HG02981 (cell line): Measurements from ENCODE around the gene OLFM4.

Experiments
- ATAC-seq: cut with Tn5 transposase; IDR thresholded peaks from one replicate; pipeline ENCODE4 v1.9.1; 2021; ENCODE audit warnings: mild to moderate bottlenecking, moderate library complexity; ENCODE audit not compliant: unreplicated experiment

Gene OLFM4

DNA sequence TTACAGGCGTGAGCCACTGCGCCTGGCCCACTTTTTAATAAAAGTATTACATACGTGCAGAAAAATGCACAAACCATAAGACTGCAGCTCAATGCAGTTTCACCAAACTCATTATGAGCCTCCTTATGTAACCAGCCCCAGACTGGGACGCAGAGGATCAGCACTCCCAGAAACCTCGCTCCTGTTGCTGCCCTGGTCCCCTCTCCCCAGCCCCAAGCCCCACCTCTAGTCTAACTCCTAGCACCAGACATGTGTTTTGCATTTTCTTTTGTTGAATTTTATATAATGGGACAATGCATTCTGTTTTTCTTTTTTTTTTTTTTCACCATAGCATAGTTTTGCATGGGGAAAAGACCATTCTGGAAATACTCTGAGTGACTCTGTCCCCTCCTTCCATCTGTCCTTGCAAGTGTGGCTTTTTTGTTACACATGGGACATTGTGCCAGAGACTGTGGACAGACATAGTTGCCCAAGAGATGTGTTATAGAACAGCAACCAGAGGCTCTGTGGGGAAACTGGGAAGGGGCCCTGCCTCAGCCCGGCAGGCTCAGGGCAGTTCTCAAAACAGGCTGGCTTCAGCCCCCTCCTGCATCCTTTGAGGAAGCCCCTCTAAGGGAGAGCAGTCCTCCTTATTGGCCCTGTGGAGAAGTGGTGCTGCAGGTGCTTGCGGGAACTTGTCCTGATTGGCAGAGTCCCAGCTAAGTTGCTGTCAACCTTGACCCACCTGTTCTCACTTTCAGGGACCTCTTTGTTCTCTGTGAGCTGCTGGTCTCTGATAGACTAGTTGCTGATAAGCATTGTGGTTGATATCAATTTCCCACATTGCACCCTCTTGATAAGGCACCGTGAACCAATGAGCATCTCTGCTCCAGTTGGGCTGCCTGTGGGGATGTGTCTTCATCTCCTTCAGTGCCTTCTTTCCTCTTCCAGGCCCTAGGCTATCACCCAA, 13.8 kb upstream of the OLFM4 start:
- no peak for ATAC-seq

DNA sequence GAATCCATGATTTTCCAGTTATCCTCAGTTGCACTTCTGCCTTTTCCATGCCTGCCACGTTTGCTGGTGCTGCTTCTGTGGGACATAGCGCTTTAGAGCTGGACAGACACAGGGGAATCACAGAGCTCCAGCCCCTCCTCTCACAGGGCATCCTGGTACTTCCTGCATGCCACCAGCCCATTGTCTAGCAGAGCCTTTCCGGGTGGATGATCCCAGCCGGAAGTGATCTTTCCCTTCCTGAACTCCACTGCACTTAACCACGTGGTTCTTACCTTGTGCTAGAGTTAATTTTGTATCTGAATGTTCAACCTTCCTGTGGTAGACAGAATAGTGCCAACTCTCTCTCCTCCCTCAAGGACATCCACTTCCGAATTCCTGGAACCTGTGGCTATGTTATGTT, 12.6 kb upstream of the OLFM4 start:
- ATAC-seq = no peak

DNA sequence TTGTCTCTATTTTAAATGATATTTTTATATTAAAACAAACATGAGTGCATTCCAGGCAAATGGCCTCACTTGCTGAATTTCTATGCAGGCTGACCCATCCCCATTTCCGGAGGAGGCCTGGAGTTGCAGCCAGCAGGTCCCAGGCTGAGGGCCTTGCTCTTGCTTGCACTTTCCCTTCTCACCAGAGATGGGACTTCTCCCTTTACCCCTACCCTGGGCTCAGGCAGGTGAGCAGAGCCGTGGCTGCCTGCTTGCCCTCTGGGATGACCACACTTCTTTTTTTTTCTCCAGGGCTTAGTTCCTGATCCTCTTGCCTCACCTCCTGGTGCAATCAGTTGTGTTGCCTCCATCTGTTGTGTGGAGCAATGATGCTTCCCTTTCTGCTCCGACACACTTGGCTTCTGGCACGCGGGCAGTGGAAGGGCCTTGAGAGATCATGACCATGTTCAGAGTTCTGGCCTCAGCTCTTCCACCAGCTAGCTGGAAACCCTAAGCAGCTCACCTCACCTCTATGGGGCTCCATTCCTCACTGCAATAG, 11.1 kb upstream of the OLFM4 start:
- no peak for ATAC-seq

DNA sequence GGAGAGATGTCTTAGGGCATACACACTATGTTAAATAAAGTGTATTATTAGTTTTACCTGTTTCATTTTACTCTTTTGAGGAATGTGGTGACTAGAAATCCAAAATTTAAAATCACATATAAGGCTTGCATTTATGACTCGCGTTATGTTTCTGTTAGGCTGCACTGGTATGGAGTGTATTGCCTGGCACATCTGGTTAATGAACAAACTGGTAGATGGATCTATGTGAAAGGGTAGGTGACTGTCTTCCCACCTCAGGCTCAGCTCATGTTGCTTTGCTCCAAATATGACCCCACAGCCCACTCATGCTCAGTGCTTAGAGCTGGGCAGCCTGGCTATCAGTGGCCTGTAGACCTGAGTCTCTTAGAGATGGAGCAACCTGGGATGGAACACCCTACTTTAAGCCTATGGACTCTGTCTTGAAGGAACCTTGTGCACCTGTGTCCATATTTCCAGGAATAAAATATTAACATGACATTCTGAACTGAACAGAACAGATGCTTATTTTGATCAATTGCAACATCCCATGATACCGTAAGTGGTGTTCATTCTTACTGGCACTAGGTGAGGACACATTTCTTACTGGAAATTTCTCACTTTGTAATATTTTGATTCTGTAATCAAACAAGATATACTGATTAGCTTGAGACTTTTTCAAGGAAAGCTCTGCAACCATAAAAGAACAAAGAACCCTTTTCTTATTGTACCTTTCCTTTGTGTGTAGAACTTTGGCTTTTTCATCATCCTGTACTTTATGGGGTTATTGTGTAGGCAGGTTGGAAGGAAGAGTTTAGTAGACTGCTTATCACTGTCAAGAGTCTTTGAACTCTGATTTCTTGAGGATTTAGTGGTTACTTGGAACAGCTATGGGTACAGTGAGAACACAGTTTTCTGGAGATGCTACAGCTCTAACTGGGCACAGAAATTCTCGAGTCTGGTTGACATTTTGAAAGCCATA, 9.6 kb upstream of the OLFM4 start:
- no peak for ATAC-seq

DNA sequence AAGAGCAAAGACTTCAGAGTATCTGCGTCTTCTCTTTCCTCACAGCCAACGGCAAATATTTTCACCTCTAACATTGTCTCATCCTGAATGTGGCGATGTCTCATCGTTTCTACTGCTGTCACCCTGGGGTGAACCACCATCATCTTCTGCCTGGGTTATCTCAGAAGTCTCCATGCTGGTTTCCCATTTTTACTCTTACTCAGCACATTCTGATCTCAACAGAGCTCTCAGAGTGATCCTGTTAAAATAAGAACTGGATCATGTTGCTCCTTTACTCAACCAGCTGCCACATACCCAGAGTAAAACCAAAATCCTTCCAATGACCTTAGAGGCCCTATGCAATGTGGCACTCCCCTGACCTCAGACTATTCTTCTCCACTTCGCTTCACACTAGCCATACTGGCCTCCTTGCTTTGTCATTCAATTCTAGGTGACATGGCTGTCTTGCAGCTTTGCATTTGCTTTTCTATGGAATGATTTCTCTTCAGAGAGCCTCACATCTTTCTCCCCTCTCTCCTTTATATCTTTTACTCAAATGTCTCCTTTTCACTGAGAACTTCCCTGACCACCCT, 7.8 kb upstream of the OLFM4 start:
- no peak for ATAC-seq

DNA sequence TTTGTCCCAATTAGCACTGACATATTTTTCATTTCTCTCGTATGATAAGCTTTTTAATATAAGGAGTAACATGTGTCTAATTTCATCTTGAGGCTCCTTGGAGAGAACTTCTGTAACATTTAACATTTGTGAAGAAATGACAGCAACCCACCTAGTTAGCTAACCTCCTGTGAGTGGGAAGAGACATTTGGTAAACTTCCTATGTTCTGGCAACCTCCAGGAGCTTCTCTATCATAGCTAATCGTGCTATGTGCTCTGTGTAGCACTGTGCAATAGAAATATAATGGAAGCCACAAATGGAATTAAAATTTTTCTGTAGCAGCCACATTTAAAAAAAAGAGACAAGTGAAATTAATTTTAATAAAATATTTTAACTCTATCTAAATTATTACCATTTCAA, 5.4 kb upstream of the OLFM4 start:
- ATAC-seq = no peak

DNA sequence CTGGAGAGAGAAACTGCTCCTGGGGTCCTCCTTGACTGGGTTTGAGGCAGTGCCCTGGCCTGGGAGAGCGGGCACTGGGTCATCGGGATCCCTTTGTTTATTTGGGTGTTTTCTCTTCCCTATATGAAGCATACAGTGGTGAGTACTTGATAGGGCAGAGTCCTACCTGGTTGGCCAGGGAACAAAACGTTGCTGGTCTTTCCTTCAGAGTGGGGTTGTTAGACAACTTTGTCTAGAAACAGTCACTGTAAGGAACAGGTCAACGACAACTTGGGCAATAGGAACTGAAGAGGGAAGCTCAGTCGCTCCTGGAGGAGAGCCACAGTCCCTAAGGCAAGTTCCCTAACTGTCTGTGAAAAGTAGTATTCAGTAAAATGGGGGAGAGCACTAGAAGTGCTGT, 550 bp upstream of the OLFM4 start:
- no peak for ATAC-seq

DNA sequence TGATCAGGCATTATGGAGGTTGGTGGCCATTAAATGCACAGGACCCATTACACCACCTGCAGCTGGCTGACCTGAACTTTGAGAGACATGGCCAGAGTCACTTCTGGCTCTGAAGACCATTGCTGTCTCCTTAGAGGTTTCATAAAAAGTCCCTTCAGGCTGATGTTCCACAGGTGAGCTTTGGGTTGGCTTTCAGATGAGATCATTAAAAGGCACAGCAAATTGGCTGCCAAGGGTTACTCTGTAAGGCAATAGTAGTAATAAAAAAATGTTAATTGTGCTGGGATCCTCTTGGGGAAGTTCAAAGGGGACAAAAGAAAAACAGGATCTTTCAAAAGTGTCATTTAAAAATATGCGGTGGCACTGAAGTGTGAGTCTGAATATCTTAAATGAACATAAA, 4.2 kb downstream of the OLFM4 start:
- no peak for ATAC-seq

DNA sequence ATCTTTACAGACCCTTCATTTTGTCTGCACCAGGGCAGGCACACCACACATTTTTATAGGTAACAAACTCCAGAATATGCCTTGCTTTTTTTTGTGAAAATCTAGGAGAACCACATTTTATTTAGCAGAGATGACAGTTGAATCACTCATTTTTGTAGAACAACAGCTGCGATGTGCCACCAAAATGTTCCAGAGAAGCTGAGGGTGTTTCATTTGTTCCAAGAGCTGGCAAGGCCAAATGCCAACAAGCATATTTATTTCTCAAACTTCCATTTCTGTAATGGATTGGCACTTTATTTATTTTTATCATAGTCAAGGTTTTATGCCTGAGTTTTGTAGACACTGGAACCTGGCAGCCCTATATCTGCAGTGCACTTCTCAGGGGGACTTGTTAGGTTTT, 10.4 kb downstream of the OLFM4 start:
- ATAC-seq = no peak

DNA sequence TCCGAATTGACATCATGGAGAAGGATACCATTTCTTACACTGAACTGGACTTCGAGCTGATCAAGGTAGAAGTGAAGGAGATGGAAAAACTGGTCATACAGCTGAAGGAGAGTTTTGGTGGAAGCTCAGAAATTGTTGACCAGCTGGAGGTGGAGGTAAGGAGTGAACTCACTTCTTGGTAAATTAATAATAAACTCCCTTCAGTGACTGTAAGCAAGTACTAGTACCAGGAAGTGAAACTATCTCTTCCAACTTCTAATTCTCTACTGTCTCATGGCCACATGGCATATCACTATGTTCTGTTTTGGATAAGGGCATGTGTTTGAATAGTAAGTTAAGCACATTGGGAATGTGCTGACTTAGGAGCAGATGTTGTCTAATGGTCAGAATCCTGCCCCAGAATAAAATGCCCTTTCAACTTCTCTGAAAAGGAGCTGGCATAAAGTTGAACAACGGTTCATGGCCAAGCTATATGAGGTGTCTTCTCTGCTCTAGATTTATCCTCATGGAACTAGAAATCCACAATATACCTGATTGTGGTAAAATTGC, 13.4 kb downstream of the OLFM4 start:
- no peak for ATAC-seq

DNA sequence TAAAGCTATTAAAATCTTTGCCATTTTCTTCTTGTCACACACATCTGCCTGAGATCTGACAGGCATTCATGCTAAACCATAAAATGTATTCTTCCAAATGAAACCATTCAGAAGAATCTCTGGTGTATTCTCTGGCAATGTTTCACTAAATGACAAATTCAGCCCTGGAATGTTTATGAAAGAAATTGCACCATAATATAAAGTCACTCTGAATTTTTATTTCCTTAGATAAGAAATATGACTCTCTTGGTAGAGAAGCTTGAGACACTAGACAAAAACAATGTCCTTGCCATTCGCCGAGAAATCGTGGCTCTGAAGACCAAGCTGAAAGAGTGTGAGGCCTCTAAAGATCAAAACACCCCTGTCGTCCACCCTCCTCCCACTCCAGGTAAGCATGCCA, 14.3 kb downstream of the OLFM4 start:
- no peak for ATAC-seq

DNA sequence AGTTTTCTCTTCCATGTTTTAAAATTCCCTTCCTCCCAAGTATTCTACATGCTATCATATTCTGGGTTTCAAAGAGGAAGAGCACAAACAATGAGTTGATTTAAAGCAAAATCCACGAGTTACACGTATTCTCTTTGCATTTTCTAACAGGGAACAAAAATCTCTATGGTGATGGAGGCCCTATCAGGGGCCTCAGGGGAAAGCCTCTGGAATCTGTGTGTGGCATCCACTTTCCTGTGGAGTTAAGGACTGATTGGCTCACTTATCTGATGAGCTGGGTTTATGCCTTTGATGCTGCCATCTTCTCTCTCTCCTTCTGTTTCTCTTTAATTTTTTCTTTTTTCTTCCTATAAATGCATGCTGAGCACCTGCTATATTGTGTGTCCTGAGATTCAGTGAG, 14.8 kb downstream of the OLFM4 start:
- no peak for ATAC-seq

DNA sequence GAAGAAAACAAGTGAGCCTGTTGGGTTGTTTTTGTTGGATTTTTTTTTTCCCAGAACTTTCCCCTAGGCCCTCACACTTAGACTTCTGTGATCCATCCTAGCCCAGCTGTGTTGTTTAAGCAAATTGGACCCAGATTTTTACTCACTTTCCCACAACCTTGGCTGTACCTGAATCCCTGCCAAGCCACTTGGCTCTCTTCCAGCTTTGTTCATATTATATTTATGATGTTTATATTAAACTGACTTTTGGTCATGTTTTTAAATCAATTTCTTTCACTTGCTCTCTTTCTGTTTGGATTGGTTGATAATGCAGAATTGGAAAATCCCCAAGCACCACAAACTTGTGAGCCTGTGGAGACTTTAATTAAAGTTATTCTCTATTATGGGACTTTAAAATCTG, 16.6 kb downstream of the OLFM4 start:
- ATAC-seq = no peak

DNA sequence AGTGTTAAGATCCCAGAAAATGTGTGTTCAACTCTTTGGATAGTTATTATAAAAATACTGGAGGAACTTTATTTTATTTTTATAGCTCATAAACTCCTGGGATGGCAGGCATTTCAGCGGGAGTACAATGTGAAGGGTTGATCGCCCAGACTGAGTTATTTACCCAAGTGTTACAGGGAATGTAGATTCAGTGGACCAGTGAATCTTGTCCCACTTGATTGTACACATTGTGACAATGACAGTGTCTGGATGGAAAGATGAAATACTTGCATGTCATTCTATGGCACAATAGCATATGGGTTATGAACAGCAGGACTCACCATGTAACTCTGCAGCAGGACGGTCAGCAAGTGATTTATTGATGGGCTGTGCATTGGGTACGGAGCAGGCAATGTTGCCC, 20.3 kb downstream of the OLFM4 start:
- no peak for ATAC-seq

DNA sequence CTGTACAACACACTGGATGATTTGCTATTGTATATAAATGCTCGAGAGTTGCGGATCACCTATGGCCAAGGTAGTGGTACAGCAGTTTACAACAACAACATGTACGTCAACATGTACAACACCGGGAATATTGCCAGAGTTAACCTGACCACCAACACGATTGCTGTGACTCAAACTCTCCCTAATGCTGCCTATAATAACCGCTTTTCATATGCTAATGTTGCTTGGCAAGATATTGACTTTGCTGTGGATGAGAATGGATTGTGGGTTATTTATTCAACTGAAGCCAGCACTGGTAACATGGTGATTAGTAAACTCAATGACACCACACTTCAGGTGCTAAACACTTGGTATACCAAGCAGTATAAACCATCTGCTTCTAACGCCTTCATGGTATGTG, 21.5 kb downstream of the OLFM4 start:
- no peak for ATAC-seq

DNA sequence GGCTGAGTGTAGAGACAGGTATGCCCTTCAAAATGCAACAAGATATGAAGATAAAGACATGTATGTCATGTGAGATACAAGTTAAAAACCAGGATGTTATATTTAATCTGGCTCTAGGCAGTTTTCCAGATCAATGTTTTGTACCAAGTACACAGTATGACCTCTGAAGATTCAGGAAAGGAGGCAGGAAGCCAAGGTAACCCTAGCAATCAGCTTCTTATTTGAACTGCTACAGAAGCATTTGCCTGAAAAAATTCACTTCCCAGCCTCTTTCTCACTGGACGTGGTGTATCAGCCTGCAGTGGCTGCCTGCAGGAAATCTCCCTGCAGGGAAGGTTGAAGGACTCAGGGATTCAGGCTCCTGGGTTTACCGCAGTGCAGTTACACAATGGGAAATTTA, 24.1 kb downstream of the OLFM4 start:
- no peak for ATAC-seq

DNA sequence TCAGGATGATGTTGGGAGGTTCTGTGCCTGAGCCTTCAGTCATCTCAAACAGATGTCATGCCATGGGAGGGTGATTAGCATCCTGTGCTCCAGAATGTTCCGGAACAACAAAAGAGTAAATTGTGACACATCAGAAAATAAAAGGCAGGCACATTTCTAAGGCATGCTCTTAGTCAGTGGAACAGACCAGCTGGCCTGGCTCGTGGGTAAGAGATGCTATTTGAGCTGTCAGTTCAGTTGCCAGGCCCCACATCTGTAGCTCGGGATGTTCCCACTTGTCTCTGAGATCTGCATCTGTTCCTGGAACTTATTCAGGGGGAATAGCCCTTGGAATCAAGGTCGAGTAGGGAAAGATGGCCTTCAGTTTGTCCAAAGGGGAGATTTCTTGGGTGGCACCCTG, 26.0 kb downstream of the OLFM4 start:
- ATAC-seq = no peak

DNA sequence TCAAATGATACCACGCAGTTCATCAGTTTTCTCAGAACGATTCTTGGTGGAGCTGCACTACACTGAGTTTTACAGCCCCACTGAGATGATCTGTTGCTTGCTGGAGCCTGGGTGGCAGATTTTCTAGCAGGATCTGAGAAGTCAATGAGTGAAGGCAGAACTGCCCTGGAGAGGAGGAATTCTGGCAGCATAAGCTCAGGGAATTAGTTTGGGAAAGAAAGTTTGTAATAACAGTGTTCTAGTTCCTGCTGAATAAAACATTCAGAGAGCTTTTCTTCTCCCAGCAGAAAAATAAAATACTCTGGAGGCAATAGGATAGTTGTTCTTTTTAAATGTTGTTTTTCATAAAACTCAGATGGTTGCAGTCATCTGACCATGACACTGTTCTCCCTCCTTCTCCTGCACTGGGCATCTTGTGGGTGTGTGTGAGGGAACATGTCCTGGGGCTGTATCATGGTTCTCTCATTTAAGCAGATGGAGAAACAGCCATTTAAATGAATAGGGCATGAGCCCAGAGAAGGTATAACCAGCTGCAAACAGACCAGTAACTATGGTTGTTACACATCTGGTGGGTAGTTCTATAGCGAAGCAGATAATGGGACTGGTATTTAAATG, 29.6 kb downstream of the OLFM4 start:
- ATAC-seq = no peak

DNA sequence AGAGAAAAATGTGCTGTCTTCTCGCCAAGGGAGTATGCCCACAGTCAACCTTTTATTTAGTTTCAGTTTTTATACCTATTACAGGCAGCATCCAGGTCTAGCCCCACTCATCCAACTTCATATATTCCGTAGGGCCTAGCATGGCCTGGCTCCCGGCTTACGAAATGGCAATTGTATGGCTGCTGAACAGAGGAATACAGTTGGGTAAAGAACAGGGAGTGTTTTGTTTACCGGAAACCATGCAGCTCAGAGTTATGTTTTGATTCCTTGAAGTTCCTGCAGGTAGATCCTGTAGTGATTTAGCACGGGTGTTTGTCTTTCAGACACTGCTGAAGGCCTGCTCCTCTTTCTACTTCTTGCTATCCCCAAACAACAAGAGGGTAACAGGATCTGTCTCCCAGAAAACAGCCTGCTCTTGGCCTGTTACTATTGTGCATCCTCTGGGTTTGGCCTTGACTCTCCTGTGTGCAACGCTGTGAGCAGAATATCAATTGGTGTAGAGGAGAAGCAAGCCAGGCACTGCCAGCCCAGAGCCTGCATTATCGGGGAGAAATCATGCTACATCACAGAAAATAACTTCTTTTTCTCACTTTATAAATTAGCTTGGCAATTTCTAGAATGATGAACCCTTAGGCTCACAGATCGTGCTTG, 32.4 kb downstream of the OLFM4 start:
- ATAC-seq = no peak

DNA sequence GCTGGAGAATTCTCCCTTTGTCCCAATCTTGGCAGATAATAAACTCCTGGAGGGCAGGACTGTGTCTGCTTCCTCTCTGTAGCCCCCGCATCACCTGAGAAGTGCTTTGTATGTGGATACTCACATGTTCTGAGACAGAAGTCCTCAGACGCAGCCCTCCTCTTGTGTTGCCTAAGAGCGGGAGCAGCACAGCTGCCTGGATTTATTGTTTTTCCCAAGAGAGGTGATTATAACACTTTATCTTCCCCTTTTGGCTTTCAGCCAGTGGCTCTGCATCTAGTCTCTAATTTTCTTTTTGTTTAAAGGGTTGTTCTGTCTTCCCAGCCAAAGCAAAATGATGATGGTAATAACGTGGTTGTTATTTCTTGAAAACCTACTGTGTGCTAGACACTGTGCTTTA, 36.1 kb downstream of the OLFM4 start:
- no peak for ATAC-seq
